Neural cell (in vitro differentiated cells): ENCODE data around the gene TMEM140. TPM values are rescaled to one million over a fixed set of nuclear protein-coding genes. Genes with fewer than 3 reads are reported as not detected.

ENCODE experiments used
- H2AFZ ChIP-seq: fragments of 200-600, 300-800 bp; sonication (generic), shearing (Covaris generic); 2 replicates; pipeline ENCODE4 v1.6.0; 2014; ENCODE audit warnings: low read depth, mild to moderate bottlenecking, antibody characterized with exemption, low read length, moderate library complexity
- H3F3A ChIP-seq: fragments of 200-600 bp; shearing (Covaris generic); 2 replicates; pipeline ENCODE4 v1.6.1; 2016; ENCODE audit warnings: mild to moderate bottlenecking, moderate library complexity, mixed read lengths, antibody characterized with exemption, low read length; ENCODE audit not compliant: insufficient read depth, poor library complexity, severe bottlenecking
- H3K27ac ChIP-seq: fragments of 200-600, 300-800 bp; sonication (generic), shearing (Covaris generic); 2 replicates; pipeline ENCODE4 v1.5.1; 2014; ENCODE audit warnings: mild to moderate bottlenecking, low read length, moderate library complexity
- H3K27me3 ChIP-seq: fragments of 300-800, 200-600 bp; sonication (generic), shearing (Covaris generic); 2 replicates; pipeline ENCODE4 v1.6.0; 2014; ENCODE audit warnings: mild to moderate bottlenecking, low read depth, low read length, moderate library complexity; ENCODE audit not compliant: insufficient read depth
- H3K36me3 ChIP-seq: fragments of 300-800, 200-600 bp; sonication (generic), shearing (Covaris generic); 2 replicates; pipeline ENCODE4 v1.5.1; 2014; ENCODE audit warnings: mild to moderate bottlenecking, antibody characterized with exemption, low read length, moderate library complexity; ENCODE audit not compliant: insufficient read depth
- H3K4me2 ChIP-seq: fragments of 300-800, 200-600 bp; sonication (generic), shearing (Covaris generic); 2 replicates; pipeline ENCODE4 v1.6.0; 2014; ENCODE audit warnings: mild to moderate bottlenecking, low read length
- H3K4me3 ChIP-seq: fragments of 300-800, 200-600 bp; sonication (generic), shearing (Covaris generic); 2 replicates; pipeline ENCODE4 v1.5.1; 2014; ENCODE audit warnings: mild to moderate bottlenecking, low read length, moderate library complexity
- H3K79me2 ChIP-seq: fragments of 200-600 bp; shearing (Covaris generic); replicated peaks from 2 replicates; pipeline ENCODE4 v1.6.0; 2014; ENCODE audit warnings: mild to moderate bottlenecking, low read length, moderate library complexity; ENCODE audit not compliant: insufficient read depth
- H3K9ac ChIP-seq: fragments of 300-800, 200-600 bp; sonication (generic), shearing (Covaris generic); 2 replicates; pipeline ENCODE4 v1.6.1; 2016; ENCODE audit warnings: mild to moderate bottlenecking, low read length, mixed read lengths
- H3K9me2 ChIP-seq: fragments of 200-600 bp; shearing (Covaris generic); 2 replicates; pipeline ENCODE4 v1.6.1; 2016; ENCODE audit warnings: mild to moderate bottlenecking, low read length, mixed read lengths; ENCODE audit not compliant: insufficient read depth
- H3K9me3 ChIP-seq: fragments of 200-600, 300-800 bp; sonication (generic), shearing (Covaris generic); 2 replicates; pipeline ENCODE4 v1.6.1; 2016; ENCODE audit warnings: mild to moderate bottlenecking, mixed run types, low read length, moderate library complexity, mixed read lengths
- H4K20me1 ChIP-seq: fragments of 200-600 bp; shearing (Covaris generic); 2 replicates; pipeline ENCODE4 v1.6.1; 2016; ENCODE audit warnings: mild to moderate bottlenecking, mixed run types; ENCODE audit not compliant: insufficient read depth
- EP300 ChIP-seq: fragments of 450-650 bp; conservative IDR thresholded peaks from 2 replicates; pipeline ENCODE4 v1.6.1; 2014; ENCODE audit warnings: antibody characterized with exemption, mild to moderate bottlenecking, moderate library complexity; ENCODE audit not compliant: poor library complexity, severe bottlenecking
- EZH2 ChIP-seq: fragments of 200-600, 300-800 bp; shearing (Covaris generic), sonication (generic); IDR thresholded peaks from 2 replicates; pipeline ENCODE4 v1.6.1; 2014; ENCODE audit warnings: antibody characterized with exemption, low read length, borderline replicate concordance, mild to moderate bottlenecking; ENCODE audit not compliant: insufficient read depth, poor library complexity, severe bottlenecking
- MXI1 ChIP-seq: fragments of 450-650 bp; conservative IDR thresholded peaks from 2 replicates; pipeline ENCODE4 v1.6.1; 2014; ENCODE audit warnings: antibody characterized with exemption, mild to moderate bottlenecking; ENCODE audit not compliant: poor library complexity, severe bottlenecking
- POLR2AphosphoS5 ChIP-seq: IDR thresholded peaks from 2 replicates; pipeline ENCODE4 v1.6.1; 2012
- RAD21 ChIP-seq: fragments of 450-650 bp; conservative IDR thresholded peaks from 2 replicates; pipeline ENCODE4 v1.6.1; 2014; ENCODE audit warnings: antibody characterized with exemption, mild to moderate bottlenecking, moderate library complexity
- SMC3 ChIP-seq: fragments of 450-650 bp; conservative IDR thresholded peaks from 2 replicates; pipeline ENCODE4 v1.6.1; 2014; ENCODE audit warnings: antibody characterized with exemption, mild to moderate bottlenecking, moderate library complexity; ENCODE audit not compliant: poor library complexity
- TAF1 ChIP-seq: IDR thresholded peaks from 2 replicates; pipeline ENCODE4 v1.6.1; 2012; ENCODE audit warnings: low read depth
- polyA plus RNA-seq: library from polyadenylated mRNA; depleted of rRNA; stranded (reverse); fragments of >200 nt; gene quantifications from 2 replicates; pipeline ENCODE4 v1.2.3, GENCODE V29; 2014
- TF ChIP-seq, protein P1 (sequence below): fragments of 450-650 bp; IDR thresholded peaks from 2 replicates; pipeline ENCODE4 v1.5.1; 2014; ENCODE audit warnings: antibody characterized with exemption, mild to moderate bottlenecking, moderate library complexity; ENCODE audit not compliant: poor library complexity, severe bottlenecking
- TF ChIP-seq, protein P2 (sequence below): IDR thresholded peaks from 2 replicates; pipeline ENCODE4 v1.6.1; 2012; ENCODE audit warnings: borderline replicate concordance

Gene TMEM140
- polyA plus RNA-seq, 1 donor from 2014 or later, result 0.15 TPM

DNA sequence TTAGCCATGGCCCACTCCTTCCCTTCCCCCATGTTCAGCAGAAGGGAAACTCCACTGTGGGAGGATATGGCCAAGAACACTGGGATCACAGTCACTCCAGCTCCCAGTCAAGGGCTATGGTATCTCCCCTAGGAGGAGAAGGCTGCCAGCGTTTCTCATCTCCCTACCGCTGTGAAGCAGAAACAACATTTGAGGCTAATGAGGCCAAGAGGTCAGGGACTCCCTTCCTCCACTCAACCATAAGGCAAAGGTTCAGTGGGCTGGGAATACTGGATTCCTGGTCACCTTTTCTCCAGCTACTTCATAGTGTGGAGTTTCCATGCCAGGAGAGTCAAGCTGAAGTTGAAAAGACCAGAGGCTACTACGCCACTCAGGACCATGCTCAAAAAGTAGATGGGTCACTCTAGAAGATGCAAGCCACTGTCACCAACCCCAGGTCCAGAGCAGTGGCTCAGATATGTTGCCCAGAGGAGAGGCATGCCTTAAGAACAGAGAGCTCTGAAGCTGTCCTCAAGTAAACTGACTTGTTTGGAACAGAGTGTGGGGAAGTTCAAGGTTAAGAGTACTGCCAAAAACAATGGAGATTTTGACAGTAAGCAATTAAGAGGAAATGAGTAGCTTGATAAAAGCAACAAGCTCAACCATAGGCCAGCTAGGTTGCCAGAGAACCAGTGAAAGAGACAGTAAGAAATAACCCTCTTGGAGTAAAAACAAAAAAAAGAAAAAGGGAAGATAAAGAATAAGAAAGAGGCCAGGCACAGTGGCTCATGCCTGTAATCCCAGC, 3.8 kb upstream of the TMEM140 start:
- Histone ChIP-seq H3K36me3 (no peaks in the 10 kb centered on the region), H3K4me3 (no peak overlapping the region), H3K27me3 (no peaks in the 10 kb centered on the region), H3K27ac (no peak overlapping the region), H3K4me2 (no peak overlapping the region), H3F3A (no peaks in the 10 kb centered on the region), H3K9me3 (no peaks in the 10 kb centered on the region), H4K20me1 (no peaks in the 10 kb centered on the region), H2AFZ (no peak overlapping the region), H3K79me2 (no peaks in the 10 kb centered on the region), H3K9ac (no peak overlapping the region), H3K9me2 (no peaks in the 10 kb centered on the region)
- TF ChIP-seq, protein P1, sequence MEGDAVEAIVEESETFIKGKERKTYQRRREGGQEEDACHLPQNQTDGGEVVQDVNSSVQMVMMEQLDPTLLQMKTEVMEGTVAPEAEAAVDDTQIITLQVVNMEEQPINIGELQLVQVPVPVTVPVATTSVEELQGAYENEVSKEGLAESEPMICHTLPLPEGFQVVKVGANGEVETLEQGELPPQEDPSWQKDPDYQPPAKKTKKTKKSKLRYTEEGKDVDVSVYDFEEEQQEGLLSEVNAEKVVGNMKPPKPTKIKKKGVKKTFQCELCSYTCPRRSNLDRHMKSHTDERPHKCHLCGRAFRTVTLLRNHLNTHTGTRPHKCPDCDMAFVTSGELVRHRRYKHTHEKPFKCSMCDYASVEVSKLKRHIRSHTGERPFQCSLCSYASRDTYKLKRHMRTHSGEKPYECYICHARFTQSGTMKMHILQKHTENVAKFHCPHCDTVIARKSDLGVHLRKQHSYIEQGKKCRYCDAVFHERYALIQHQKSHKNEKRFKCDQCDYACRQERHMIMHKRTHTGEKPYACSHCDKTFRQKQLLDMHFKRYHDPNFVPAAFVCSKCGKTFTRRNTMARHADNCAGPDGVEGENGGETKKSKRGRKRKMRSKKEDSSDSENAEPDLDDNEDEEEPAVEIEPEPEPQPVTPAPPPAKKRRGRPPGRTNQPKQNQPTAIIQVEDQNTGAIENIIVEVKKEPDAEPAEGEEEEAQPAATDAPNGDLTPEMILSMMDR, result no peak
- no peak for TF ChIP-seq SMC3

DNA sequence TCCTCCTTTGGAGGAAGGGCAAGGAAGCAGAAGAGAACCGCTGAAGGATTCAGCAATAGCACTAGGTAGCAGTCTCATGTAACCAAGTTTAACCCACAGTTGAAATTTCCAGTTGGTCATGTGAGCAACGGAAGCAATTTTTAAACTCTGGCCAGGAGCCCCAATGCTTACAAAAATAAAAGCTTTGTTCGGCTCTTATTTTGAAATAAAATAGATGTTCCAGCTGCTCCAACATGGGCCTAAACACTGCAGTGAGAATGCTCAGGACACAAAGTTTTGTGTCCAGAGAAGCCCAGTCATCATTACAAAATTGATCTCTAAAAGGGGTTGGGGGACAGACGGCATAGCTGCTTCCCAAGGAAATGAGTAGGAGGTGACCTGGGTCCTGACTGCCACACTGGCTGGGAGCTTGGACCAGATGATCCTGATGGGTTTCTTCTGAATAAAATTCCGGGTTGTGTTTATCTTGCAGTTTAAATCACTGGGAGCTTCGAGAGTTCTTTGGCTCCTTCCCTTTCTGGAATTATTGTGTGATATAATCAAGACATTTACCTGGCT, 452 bp upstream of the TMEM140 start:
- H3K79me2 ChIP-seq, result no peaks in the 10 kb centered on the region
- H2AFZ ChIP-seq, result no peak overlapping the region
- H3F3A ChIP-seq, result no peaks in the 10 kb centered on the region
- H3K27ac ChIP-seq, result no peak overlapping the region
- TF ChIP-seq POLR2AphosphoS5 (no peak), EP300 (no peak), EZH2 (no peak), MXI1 (no peak), SMC3 (no peak), RAD21 (no peak), TAF1 (no peak)
- TF ChIP-seq, protein P1, result no peak
- TF ChIP-seq, protein P2, sequence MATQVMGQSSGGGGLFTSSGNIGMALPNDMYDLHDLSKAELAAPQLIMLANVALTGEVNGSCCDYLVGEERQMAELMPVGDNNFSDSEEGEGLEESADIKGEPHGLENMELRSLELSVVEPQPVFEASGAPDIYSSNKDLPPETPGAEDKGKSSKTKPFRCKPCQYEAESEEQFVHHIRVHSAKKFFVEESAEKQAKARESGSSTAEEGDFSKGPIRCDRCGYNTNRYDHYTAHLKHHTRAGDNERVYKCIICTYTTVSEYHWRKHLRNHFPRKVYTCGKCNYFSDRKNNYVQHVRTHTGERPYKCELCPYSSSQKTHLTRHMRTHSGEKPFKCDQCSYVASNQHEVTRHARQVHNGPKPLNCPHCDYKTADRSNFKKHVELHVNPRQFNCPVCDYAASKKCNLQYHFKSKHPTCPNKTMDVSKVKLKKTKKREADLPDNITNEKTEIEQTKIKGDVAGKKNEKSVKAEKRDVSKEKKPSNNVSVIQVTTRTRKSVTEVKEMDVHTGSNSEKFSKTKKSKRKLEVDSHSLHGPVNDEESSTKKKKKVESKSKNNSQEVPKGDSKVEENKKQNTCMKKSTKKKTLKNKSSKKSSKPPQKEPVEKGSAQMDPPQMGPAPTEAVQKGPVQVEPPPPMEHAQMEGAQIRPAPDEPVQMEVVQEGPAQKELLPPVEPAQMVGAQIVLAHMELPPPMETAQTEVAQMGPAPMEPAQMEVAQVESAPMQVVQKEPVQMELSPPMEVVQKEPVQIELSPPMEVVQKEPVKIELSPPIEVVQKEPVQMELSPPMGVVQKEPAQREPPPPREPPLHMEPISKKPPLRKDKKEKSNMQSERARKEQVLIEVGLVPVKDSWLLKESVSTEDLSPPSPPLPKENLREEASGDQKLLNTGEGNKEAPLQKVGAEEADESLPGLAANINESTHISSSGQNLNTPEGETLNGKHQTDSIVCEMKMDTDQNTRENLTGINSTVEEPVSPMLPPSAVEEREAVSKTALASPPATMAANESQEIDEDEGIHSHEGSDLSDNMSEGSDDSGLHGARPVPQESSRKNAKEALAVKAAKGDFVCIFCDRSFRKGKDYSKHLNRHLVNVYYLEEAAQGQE, result no peak
- no peak overlapping the region for H3K9ac ChIP-seq
- no peaks in the 10 kb centered on the region for H3K9me3 ChIP-seq
- H4K20me1 ChIP-seq, result no peaks in the 10 kb centered on the region
- no peaks in the 10 kb centered on the region for H3K36me3 ChIP-seq
- H3K9me2 ChIP-seq, result no peaks in the 10 kb centered on the region
- H3K4me2 ChIP-seq, result no peak overlapping the region
- no peak overlapping the region for H3K4me3 ChIP-seq
- H3K27me3 ChIP-seq, result no peaks in the 10 kb centered on the region
